ENCODE results near the gene C14orf93. TPM values are rescaled to one million over a fixed set of nuclear protein-coding genes. Genes with fewer than 3 reads are reported as not detected.

Gene C14orf93
- total and polyA plus RNA-seq, 9 of the 15 experiments (the other 6 are each of a cell fraction or from before 2014, with no cell fraction given) = 2.2 to 22.4 (median 16.1) TPM

- TF ChIP-seq ZBTB8A (IDR thresholded peaks at IDR 0.05; ENCODE audit: partially characterized antibody) (no peak), CBX1 (IDR thresholded peaks at IDR 0.05; ENCODE audit: low read depth) (no peak), RAD21 (CRISPR knock-in tag; conservative IDR thresholded peaks at IDR 0.05 in 1 of 2, IDR thresholded peaks at IDR 0.05 in 1 of 2) (no peak), ELF2 (CRISPR knock-in tag; IDR thresholded peaks at IDR 0.05) (no peak), SREBF2 (CRISPR knock-in tag; IDR thresholded peaks at IDR 0.05) (no peak), GTF2A2 (tag; IDR thresholded peaks at IDR 0.05) (no peak), PML (IDR thresholded peaks at IDR 0.05; ENCODE audit: low read length) (no peak), RERE (CRISPR knock-in tag; IDR thresholded peaks at IDR 0.05; ENCODE audit: borderline replicate concordance) (no peak), CBFA2T2 (conservative IDR thresholded peaks at IDR 0.05) (no peak), NR1H2 (CRISPR knock-in tag; IDR thresholded peaks at IDR 0.05) (no peak), MLLT1 (IDR thresholded peaks at IDR 0.05) (peak; percentile 84 to 85; a peak in 3 of 4 replicates), PCBP1 (IDR thresholded peaks at IDR 0.05; ENCODE audit: low read depth, low read length, poor library complexity, severe bottlenecking) (no peak), ILF3 (IDR thresholded peaks at IDR 0.05; ENCODE audit: borderline replicate concordance) (no peak), ZNF277 (CRISPR knock-in tag; IDR thresholded peaks at IDR 0.05; ENCODE audit: borderline replicate concordance) (no peak), RBFOX2 (IDR thresholded peaks at IDR 0.05; ENCODE audit: low read depth, low read length) (peak; percentile 58; the same call in 1 of the 2 replicates), XRCC5 (IDR thresholded peaks at IDR 0.05; ENCODE audit: low read depth, low read length) (no peak), ZNF830 (CRISPR knock-in tag; IDR thresholded peaks at IDR 0.05) (no peak), SIN3B (IDR thresholded peaks at IDR 0.05; ENCODE audit: low read depth) (no peak)
These were observed 47.2 kb upstream of the C14orf93 start, which contains the start of gene CDH24 (continued) for GRCh38 chr14:23056956-23057756.
